ENCODE measurements around the gene CLDN24.

The CLDN24 gene

GRCh38 chr4:183287309-183287659, 34.9 kb downstream of the CLDN24 start:
- TF ChIP-seq, protein P1, sequence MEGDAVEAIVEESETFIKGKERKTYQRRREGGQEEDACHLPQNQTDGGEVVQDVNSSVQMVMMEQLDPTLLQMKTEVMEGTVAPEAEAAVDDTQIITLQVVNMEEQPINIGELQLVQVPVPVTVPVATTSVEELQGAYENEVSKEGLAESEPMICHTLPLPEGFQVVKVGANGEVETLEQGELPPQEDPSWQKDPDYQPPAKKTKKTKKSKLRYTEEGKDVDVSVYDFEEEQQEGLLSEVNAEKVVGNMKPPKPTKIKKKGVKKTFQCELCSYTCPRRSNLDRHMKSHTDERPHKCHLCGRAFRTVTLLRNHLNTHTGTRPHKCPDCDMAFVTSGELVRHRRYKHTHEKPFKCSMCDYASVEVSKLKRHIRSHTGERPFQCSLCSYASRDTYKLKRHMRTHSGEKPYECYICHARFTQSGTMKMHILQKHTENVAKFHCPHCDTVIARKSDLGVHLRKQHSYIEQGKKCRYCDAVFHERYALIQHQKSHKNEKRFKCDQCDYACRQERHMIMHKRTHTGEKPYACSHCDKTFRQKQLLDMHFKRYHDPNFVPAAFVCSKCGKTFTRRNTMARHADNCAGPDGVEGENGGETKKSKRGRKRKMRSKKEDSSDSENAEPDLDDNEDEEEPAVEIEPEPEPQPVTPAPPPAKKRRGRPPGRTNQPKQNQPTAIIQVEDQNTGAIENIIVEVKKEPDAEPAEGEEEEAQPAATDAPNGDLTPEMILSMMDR (IDR thresholded peaks at IDR 0.05; ENCODE audit: low read depth, low read length, missing control alignments), result no peak
- DNase-seq (ENCODE audit: low read depth), result no peak

DNA sequence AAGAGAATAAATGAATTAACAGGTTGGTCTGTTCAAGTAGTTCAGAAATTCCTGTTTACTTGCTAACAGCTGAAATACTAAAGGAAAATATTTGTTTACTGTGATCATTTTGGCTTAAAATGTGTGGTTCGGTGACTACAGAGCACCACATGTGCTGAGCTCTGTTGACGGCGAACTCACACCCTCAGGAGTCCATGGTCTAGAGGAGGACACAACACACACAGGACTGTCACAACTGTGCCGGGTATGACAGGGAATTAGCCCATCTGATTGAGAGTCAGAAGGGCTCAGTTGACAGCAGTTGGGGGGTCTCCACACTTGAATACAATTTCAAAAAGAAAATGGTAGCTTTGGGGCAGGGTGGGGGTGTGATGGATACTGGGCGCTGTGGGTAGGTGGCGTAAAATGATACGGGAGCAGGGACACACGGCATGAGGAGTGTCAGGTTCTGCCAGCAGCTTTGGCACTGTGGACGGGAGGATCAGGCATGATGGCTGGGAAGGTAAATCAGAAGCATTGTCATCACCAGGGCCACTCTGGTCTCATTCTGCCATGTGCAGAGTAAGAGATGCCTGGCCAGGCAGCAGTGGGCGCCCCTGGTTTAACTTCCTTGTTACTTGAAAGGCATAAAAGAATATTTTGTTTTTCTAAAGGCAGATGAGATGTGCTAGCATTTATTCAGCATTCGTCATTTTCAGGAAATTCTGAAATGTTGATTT, 35.5 kb downstream of the CLDN24 start:
- TF ChIP-seq, protein P1 (IDR thresholded peaks at IDR 0.05; ENCODE audit: low read depth, low read length, missing control alignments), result no peak

More at GRCh38 chr4:183287309-183287659, 34.9 kb downstream of the CLDN24 start:
- H3K4me3 ChIP-seq (ENCODE audit: low read depth, low read length), result no peak overlapping the region

GRCh38 chr4:183285886-183286285, 36.3 kb downstream of the CLDN24 start:
- DNase-seq (ENCODE audit: low read depth), result no peak
- TF ChIP-seq, protein P1 (IDR thresholded peaks at IDR 0.05; ENCODE audit: low read depth, low read length, missing control alignments), result no peak
- no peak overlapping the region for H3K4me3 ChIP-seq (ENCODE audit: low read depth, low read length)

More for the DNA sequence above, 35.5 kb downstream of the CLDN24 start:
- no peak for DNase-seq (ENCODE audit: low read depth)
- no peak overlapping the region for H3K4me3 ChIP-seq (ENCODE audit: low read depth, low read length)

DNA sequence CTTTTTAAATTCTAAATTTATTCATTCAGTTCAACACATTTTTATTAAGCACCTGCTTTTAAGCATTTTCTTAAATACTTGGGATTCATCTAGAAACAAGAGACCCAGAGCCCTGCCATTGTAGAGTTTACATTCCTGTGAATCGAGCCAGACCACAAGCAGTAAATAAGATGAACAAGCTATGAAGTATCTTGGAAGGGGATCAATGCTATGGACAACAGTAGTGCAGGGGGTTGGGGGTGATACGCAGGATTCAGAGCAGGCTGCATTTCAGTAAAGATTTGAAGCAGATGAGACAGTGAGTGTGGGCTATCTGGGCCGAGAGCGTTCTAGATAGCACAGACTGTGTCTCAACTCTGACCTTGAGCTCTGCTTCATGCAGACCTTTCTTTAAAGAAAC, 37.3 kb downstream of the CLDN24 start:
- no peak overlapping the region for H3K4me3 ChIP-seq (ENCODE audit: low read depth, low read length)
- TF ChIP-seq, protein P1 (IDR thresholded peaks at IDR 0.05; ENCODE audit: low read depth, low read length, missing control alignments), result no peak
- DNase-seq (ENCODE audit: low read depth), result no peak

GRCh38 chr4:183284258-183284785, 37.9 kb downstream of the CLDN24 start:
- DNase-seq (ENCODE audit: low read depth), result no peak
- H3K4me3 ChIP-seq (ENCODE audit: low read depth, low read length), result no peak overlapping the region
- TF ChIP-seq, protein P1 (IDR thresholded peaks at IDR 0.05; ENCODE audit: low read depth, low read length, missing control alignments), result no peak

DNA sequence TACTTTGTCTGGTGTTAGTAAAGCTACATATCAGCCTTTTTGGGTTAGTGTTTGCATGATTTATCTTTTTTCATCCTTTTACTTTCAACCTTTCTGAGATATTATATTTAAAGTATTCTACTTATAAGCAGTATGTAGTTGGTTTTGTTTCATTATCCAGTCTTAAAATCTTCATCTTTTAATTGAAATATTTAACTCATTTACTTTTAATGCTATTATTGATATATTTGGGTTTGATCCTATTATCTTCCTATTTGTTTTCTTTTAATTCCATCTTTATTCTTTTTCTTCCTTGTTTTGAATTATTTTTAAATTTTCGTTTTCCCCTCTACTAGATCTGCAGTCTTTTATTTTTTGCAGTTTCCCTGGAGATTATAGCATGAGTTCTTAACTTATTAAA, 46.1 kb downstream of the CLDN24 start:
- H3K4me3 ChIP-seq (ENCODE audit: low read depth, low read length), result no peak overlapping the region
- no peak for DNase-seq (ENCODE audit: low read depth)
- TF ChIP-seq, protein P1 (IDR thresholded peaks at IDR 0.05; ENCODE audit: low read depth, low read length, missing control alignments), result no peak

DNA sequence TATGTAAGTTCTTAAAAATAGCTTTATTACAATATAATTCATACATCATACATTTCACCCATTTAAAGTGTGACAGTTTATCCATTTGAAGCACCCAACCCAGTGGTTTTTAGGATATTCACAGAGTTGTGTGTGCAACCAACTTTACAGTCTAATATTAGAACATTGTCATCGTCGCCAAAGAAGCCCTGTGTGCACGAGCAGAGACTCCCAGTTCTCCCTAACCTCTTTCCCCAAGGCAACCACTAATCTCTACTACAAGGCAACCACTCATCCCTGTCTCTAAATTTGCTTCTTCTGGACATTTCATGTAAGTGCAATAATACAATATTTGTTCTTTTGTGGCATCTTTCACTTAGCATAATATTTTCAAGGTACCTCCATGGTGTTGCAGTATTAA, 49.8 kb downstream of the CLDN24 start:
- DNase-seq (ENCODE audit: low read depth), result no peak
- TF ChIP-seq, protein P1 (IDR thresholded peaks at IDR 0.05; ENCODE audit: low read depth, low read length, missing control alignments), result no peak
- no peak overlapping the region for H3K4me3 ChIP-seq (ENCODE audit: low read depth, low read length)
